HL-60/S4 treated with phorbol 12-myristate 13-acetate at 8.2 ng/mL for 4 days and 3 days (cell line): ENCODE measurements around the gene CMTM7.
"Not testable (repeated sequence)": the region's sequence is repeated elsewhere in the genome, so short reads cannot be mapped to it uniquely, and the experiment has no call there.

Experiments
- in situ Hi-C: fragments of 300-500 bp; cut with MboI; formaldehyde crosslinking; loops from 2 replicates; pipeline ENCODE4 v1.15.0; 2022; ENCODE audit warnings: low sequenced_read_pairs

Gene CMTM7

GRCh38 chr3:32456429-32457130, 64.9 kb downstream of the CMTM7 start:
- in situ Hi-C loops, result no loop called here

GRCh38 chr3:32457971-32458471, 66.4 kb downstream of the CMTM7 start:
- in situ Hi-C loops, result no loop called here

- in situ Hi-C loops, result no loop called here
Measured at GRCh38 chr3:32459450-32459849, 67.8 kb downstream of the CMTM7 start.

- in situ Hi-C loops, result no loop called here
Measured at GRCh38 chr3:32460031-32460749, 68.5 kb downstream of the CMTM7 start.

GRCh38 chr3:32460817-32461496, 69.3 kb downstream of the CMTM7 start:
- in situ Hi-C loops, result not testable (repeated sequence)

- in situ Hi-C loops, result not testable (repeated sequence)
Measured at GRCh38 chr3:32462191-32462986, 70.7 kb downstream of the CMTM7 start.

- in situ Hi-C loops, result not testable (repeated sequence)
Measured at GRCh38 chr3:32463415-32463814, 71.8 kb downstream of the CMTM7 start.

GRCh38 chr3:32464726-32465125, 73.1 kb downstream of the CMTM7 start:
- in situ Hi-C loops, result not testable (repeated sequence)

GRCh38 chr3:32466808-32467207, 75.2 kb downstream of the CMTM7 start:
- in situ Hi-C loops, result not testable (repeated sequence)

GRCh38 chr3:32467333-32468070, 75.8 kb downstream of the CMTM7 start:
- in situ Hi-C loops, result no loop called here

- in situ Hi-C loops, result no loop called here
Measured at GRCh38 chr3:32469151-32469874, 77.7 kb downstream of the CMTM7 start.

GRCh38 chr3:32470362-32470761, 78.7 kb downstream of the CMTM7 start:
- in situ Hi-C loops, result no loop called here

GRCh38 chr3:32471246-32471645, 79.6 kb downstream of the CMTM7 start:
- in situ Hi-C loops, result no loop called here

GRCh38 chr3:32472151-32472550, 80.5 kb downstream of the CMTM7 start:
- in situ Hi-C loops, result not testable (repeated sequence)

GRCh38 chr3:32474201-32474600, 82.5 kb downstream of the CMTM7 start:
- in situ Hi-C loops, result no loop called here

GRCh38 chr3:32480604-32481003, 89.0 kb downstream of the CMTM7 start:
- in situ Hi-C loops, result no loop called here

GRCh38 chr3:32481791-32482631, 90.4 kb downstream of the CMTM7 start:
- in situ Hi-C loops, result no loop called here

- in situ Hi-C loops, result no loop called here
Measured at GRCh38 chr3:32482693-32483092, 91.0 kb downstream of the CMTM7 start.

GRCh38 chr3:32483772-32484171, 92.1 kb downstream of the CMTM7 start:
- in situ Hi-C loops, result no loop called here
